ENCODE data around the gene RNF126.
"Not testable (repeated sequence)": the region's sequence is repeated elsewhere in the genome, so short reads cannot be mapped to it uniquely, and the experiment has no call there.

Gene RNF126

DNA sequence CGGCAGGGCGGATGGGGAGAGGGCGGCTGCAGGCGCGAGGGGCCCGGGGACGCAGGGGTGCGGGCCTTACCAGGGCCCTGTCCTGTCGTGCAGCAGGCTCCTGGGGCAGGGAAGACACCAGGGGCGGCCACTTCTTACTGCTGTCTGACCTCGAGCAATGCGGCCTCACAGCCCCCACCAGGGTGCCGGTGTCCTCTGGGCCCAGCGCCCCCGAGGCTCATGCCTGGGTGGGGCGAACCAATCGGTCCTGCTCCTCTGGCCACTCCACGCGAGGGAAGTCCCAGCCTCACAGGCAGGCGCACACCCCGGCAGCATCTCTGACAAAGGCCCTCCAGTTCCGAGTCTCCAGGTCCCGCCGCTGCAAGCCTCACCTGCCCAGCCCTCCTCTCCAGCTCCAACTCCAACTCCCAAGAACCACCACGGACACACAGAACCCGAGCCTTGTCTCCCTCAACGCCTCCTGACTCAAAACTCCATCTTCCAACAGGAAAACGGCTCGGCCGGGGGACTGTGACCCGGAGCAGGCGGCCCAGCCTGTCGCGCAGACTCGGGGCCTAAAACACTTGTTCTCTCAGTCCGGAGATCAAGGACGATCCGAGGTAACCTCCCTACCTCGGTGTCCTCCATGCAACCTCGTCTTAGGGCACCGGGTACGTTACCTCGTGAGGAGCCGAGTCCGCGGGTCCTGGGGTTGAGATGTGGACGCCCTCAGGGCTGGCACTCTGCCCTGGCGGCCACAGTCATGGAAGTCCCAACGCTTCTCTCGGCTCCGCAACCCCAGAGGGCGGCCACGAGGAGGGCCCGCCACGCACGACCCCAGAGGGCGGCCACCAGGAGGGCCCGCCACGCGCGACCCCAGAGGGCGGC is 16.9 kb downstream of the RNF126 start:
- DNase-seq = no peak

DNA sequence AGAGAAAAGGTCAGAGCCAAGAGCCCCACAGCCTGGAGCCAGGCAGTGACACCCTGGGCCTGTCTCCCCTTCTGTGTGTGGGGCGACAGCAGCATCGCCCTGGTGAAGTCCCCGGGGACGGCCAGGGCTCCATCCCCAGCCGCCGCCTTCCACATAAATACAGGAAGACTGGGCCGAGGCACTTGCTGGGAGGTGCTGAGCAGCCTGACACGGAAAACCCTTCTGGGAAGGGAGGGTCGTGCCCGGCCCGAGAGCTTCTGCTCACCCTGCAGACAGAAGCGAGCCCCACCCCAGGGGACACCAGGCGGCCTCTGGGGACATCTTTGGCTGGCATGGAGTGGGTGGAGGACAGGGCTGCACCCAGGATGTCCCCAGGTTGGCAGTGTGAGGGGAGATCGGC is 18.2 kb downstream of the RNF126 start:
- no peak for DNase-seq

DNA sequence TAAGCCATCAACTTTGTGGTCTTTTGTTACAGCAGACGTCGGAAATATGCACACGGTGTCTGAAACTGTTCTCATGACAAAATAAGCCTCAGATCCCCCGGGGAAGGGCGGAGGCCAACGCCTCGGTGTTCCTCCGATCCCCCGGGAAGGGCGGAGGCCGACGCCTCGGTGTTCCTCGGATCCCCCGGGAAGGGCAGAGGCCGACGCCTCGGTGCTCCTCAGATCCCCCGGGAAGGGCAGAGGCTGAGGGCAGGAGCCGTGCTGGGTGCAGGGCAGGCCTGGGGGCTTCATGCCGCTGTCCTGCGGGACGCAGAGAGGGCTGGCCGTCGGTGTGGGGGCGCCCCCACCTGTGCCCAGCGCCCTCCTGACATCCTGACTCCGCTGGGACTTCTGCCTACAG is 18.7 kb downstream of the RNF126 start:
- DNase-seq = no peak

DNA sequence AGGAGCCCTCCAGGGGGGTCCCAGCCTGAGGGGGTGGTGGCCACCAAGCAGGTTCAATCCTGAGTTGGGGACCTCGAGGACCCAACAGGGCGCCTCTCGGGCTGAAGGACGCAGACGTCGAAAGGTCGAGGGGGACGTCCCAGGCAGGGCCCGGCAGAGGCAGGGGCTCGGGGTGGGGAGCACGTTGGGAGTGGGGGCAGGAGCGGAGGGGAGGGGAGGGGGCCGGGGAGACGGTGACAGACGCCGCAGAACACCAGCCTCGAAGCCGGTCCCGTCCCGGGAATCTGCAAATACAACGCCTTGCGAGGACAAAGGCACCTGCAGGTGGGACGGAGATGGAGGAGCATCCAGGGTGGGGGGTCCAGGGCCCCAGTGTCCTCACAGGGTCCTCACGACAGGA is 19.3 kb downstream of the RNF126 start:
- no peak for DNase-seq

DNA sequence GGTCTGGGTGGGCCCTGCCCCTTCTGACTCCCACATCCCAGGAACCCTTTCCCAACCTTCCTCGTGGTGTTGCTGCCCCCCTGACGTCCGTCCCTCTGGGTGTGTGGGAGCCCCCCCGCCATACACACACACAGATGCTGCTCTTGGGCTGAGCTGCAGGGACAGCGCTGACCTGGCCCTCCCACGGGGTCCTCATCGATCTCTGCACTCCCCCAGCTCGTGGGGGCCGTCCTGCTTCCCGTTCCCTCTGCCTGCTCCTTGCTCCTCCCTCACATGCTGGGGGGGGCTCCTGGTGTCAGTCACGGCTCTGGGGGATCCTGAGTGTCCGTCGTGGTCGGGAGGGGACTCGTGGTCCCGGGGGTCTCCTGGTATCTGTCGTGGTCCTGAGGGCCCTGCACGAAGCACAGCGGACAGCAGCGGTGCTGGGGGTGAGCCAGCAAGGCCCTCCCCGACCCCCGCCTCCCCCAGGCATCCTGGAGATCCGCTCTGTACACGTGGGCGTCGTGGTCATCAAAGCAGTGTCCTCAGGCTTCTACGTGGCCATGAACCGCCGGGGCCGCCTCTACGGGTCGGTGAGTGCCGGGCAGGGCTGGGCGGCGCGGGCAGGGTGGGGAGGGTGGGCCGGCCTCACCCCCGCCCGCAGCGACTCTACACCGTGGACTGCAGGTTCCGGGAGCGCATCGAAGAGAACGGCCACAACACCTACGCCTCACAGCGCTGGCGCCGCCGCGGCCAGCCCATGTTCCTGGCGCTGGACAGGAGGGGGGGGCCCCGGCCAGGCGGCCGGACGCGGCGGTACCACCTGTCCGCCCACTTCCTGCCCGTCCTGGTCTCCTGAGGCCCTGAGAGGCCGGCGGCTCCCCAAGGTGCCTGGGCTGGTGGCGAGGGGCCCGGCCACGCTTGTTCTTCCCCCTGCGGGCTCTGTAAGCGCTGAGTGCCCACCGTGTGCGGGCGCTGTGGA is 20.0 kb downstream of the RNF126 start:
- DNase-seq = no peak

DNA sequence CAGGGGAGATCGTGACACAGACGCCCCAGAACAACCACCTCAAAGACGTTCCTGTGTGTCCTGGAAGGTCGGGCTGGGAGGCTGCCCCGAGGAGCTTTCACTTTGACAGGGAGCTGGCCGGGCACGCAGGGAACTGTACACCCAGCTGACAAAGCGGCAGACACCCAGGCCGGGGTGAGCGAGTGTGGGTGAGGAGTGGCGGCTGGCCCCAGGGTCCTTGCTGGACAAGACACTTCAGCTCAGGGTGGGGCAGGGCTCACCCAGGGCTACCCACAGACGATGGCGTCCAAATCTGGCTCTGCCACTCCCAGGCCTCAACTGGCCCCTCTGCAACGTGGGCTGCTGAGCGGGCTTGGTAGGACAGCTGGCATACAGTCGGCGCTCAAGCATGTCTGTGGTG is 21.3 kb downstream of the RNF126 start:
- no peak for DNase-seq

DNA sequence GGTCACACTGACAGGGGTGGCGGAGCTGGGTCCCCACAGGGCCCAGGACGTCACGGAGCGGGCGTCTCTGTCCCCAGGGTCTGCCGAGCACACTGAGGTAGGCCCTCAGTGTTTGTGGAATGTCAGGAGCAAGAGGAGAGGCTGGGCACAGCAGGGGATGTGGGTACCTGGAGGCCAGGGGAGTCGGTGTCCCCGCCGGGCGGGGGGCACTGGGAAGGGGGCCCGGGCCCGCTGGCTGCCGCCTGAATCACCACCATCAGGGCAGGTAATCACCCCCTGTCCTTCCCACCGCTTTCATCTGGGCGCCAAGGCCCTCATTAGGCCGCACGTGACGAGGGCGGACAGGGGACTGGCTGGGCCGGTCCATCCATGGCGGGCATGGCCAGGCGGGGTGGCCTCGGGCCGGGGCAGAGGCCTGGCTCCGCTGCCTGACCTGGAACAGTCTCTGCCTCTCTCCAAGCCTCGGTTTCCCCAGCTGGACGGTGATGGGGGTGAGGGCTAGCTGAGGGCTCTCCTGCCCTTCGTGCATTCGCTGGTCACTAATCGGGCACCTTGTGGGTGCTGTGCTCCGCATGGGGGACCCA is 22.3 kb downstream of the RNF126 start:
- no peak for DNase-seq

DNA sequence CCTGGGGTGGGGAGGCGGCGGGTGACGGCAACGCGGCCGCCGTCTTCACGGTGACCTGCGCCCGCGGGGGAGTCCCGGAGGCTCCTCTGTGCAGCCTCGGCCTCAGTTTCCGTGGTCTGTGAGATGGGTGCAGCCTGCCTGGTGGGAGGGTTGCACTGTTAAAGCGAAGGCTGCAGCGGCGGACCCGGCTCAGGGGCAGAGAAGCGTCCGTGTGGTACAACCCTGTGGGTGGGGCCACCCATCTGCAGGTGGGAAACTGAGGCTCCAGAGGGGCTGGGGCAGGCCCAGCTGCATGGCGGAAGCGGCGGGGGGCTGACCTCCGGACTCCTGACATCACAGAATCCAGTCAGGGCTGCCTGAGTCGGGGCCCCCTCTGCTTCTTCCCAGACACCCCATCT is 22.9 kb downstream of the RNF126 start:
- no peak for DNase-seq

DNA sequence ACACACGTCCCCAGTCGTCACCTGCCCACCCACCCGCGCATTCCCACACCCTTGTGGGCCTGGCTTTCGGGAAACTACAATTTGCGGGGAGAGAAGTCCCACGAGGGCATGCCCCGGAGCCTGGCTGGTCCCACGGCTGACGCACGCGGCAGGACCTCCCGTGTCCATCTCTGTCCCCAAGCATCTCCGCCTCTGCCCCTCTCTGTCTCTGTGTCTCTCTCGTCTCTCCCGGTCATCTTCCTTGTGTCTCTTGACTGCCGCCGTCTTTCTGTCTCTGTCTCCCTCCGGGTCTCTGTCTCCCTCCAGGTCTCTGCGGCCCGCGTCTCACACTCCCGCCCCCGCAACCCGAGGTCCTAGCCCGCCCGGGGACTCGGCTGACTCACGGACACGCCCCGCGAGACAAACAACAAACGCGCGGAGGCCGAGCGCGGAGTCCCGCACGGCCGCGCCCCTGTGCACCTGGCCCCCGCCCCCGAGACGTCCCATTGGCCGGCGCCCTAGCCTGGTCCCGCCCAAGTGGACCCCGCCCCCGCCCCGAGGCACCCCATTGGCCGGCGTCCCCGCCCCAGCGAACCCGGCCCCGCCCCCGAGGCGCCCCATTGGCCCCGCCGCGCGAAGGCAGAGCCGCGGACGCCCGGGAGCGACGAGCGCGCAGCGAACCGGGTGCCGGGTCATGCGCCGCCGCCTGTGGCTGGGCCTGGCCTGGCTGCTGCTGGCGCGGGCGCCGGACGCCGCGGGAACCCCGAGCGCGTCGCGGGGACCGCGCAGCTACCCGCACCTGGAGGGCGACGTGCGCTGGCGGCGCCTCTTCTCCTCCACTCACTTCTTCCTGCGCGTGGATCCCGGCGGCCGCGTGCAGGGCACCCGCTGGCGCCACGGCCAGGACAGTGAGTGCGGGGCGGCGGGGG is 23.5 kb downstream of the RNF126 start, which contains the start of gene FGF22:
FGF22 (plus strand) TSS at position 627 of the 908 bp plus-strand sequence; CDS start at position 674, 47 bp downstream.
- peak; percentile 97 to 98 for DNase-seq

DNA sequence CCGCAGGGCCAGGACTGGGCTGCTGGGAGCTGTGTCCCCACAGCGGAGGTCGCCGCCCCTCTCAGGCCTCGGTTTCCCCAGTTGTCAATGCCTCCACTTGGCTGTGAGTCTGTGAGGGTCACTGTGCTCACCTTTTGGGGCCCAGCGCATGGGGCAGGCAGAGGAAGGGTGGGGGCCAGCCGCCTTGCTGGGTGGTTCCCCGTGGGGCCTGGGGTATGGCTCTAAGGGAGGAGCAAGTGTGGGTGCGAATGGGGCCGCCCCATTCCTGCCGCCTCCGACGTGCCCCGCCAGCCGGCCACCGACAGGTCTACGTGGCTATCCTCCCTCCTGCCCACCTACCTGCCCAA is 24.1 kb downstream of the RNF126 start:
- DNase-seq = no peak

DNA sequence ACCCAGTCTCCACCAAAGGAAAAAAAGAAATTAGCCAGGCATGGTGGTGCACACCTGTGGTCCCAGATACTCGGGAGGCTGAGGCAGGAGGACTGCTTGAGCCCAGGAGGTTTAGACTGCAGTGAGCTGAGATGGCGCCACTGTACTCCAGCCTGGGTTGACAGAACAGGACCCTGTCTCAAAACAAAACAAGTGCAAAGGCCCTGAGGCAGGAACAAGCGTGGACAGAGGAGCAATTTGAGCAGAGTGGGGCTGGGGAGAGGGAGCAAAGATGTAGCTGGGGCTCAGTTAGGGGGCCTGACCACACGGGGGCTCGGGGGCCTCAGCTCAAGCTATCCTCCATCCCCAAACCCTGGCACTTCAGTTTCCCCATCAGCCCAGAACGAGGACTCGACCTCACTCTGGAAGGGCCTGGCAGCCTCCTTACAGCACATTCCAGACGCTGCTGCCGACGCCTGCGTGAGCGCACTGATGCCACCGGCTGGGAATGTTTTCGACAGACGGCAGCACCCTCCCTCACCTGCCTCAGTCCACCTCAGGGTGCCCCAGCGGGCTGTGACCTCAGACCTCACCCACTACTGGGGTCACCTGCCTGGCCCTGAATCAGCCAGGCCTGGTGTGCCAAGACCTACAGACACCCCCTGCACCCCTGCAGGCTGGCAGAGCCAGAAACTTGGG is 27.9 kb downstream of the RNF126 start:
- no peak for DNase-seq

DNA sequence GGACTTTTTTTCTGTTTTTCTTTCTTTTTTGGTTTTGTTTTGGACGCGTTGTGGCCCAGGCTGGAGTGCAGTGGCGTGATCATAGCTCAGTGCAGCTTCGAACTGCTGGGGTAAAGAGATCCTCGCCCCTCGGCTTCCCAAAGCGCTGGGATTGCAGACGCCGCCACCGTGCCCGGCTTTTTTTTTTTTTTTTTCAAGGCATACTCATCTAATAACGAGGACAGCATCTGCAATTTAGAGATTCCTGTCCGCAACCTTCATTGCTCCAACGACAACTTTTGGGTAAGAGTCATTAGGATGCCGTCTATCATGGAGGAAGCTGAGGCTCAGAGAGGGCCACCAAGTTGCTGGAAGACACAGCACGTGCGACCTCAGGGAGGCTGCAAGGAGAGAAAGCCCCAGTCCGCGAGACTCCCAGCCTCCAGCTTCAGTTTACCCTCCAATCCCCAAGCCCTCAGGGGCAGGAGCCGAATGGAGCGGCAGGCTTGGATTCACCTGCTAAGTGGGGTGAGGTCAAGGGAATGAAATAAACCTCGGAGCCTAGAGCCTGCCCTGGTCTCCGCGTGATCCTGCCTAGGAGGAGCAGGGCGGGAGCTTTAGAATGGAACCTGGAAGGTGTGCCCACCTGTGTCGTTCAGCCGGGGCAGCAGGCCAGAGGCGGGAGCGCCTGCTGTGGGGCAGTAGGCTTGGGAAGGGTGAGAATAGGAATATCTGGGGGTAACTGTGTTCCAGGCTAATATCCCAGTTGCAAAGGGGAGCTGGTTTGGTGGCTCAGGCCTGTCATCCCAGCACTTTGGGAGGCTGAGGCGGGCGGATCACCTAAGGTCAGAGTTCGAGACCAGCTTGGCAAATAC is 29.0 kb downstream of the RNF126 start:
- no peak for DNase-seq

DNA sequence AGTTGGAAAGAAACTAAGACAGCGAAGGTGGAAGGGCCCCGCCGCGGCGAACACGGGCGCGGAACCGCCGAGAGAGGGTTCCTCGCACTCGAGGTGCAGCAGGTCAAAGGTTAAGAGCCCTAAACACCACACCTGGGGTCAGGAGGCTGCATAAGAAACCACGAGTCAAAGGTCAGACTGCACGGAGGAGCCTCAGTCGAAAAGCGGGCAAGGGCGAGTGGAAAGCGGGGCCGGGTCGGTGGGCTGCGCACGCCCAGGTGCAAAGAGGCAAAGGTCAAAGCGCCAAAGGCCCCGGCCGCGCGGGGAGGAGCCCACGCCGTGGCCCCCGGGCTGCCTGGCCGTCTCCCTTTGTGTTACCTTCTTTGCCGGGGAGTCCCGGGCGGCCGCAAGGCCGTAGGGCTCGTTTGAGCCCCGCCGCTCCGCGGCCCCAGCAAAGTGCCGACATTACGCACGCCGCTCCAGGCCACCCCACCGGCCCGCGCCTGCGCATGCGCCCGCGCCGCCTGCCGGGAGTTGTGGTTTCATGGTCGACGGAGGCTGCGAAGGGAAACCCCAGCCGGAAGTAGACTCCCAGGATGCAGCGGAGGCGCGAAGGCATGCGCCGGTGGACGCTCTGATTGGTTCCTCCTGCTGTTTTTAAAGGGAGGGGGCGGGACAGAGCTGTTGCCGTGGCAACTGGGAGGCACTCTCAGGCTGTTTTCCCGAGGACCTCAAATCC is 29.8 kb downstream of the RNF126 start, which contains the start of gene POLRMT:
POLRMT (minus strand) TSS at position 470 of the 718 bp plus-strand sequence; CDS start at position 445, 25 bp downstream.
- peak; percentile 95 to 96 for DNase-seq

DNA sequence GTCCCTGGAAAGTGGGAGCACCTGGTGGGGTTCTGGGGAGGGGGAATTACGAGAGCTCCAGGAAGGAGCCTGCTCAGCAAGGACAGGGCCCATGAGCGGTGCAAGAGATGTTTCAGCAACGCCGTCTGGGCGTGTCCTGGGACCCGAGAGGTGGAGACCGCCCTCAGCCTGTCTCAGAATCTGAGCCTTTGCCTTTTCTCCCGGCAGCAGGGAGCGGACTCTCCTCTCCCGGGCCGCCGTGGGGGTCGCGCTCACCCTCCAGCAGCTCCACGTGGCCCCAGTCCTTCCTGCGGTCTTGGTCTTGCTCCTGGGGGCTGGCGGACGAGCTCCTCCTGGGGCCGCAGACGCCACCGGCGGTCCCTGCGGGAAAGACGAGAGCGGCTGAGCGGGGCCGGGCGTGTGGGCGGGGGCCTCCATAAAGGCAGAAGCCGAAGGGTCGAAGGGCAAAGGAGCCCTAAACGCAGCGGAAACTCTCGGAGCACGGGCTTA is 30.4 kb downstream of the RNF126 start:
- peak in 1 of 2 donors; percentile 36 for DNase-seq

DNA sequence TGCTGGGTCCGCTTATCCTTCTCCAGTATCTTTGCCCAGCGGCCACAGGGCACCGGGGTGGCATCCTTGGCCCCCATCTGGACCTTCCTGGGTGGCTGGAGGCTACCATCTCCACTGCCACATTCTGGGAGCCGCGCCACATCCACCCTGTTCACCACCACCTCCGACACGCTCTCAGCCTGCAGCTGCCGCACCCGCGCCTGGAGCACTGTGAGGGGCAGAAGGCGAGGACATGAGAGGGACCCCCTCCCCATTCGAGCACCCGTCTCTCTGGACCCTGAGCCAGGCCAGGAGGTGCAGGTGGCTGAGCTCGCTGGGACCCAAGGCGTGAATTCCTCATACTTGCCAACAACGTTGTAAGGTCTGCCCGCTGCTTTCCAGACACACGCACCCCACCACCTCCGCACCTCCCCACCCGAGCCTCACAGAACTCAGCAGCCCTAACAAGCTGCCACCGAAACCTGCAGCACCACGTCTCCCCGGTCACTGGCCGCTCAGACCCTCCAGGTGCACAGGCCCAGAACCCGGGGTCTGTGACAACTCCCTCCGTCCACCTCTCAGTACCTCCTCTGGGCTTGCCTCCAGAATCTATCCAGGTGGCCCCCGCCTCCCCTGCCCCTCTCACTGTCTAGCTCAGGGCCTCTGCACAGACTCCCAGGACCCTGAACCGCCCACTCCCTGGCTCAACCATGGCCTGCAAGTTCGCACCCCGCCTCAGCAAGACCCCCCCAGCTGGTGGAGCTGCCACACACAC is 32.9 kb downstream of the RNF126 start:
- DNase-seq = no peak

DNA sequence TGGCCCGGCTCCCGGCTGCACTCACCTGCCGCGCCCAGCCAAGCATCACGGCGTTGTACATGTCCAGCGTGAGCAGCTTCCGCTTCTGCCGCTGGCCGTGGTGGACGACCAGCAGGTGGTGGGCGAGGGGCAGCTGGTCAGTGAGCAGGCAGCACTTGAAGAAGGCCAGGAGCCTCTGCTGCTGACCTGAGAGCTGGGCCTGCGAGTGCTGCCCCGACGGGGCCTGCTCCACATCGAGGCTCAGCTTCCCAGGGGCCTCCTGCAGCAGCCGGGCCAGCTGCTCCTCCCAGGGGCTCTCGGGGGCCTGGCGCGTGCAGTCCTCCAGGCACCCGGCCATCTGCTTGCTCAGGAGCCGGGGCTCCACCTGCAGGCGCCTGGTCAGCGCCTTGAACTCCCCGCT is 33.5 kb downstream of the RNF126 start:
- not testable (repeated sequence) for DNase-seq

DNA sequence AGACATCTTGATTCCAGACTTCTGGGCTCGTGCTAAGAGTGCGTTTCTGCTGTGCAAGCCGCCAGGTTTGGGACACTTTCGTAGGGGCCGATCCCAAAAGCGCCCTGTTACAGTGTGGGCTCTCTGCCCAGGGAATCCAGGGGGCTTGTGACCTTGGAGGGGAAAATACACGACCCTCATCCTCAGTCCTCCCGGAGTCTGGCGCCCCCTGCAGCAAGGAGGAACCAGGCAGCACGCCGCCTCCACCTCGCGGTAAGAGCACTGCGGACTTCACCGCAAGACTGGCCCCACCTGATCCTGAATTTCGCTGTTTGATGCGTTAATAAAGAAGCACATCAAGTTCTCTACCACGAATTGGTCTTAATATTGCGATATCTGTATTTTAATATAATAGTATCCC is 34.8 kb downstream of the RNF126 start:
- DNase-seq = no peak

DNA sequence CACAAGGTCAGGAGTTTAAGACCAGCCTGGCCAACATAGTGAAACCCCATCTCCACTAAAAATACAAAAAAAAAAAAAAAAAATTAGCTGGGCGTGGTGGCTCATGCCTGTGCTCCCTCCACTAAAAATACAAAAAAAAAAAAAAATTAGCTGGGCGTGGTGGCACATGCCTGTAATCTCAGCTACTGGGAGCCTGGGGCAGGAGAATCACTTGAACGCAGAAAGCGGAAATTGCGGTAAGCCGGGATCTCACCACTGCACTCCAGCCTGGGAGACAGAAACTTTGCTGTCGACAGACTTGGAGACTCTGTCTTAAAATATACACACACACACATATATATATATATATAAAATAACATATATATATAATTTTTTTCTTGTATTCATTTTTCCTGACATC is 36.4 kb downstream of the RNF126 start:
- DNase-seq = not testable (repeated sequence)

DNA sequence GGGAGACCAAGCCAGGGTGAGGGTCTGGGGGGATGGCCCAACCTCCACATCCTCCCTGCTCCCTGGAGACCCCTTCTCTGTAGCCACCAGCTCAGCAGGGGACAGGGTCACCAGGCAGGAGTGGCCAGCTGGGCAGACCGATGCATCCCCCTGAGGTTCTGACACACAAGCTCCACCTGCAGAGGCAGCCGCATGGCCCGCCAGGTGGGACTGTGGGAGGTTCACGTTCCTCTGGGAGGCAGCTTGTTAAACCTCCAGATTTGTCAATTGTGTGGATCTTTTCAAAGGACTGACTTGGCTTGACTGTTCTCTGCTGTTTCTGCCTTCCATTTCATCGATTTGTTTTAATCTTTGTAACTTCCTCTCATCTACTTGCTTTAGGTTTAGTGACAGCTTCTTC is 37.8 kb downstream of the RNF126 start:
- no peak for DNase-seq

Data from activated CD4-positive, alpha-beta T cell treated with anti-CD3 and anti-CD28 coated beads for 4 hours (primary cell).